NB4 (cell line): Measurements from ENCODE around the gene MEF2C.

Experiments
- CTCF ChIP-seq: IDR thresholded peaks from one replicate; pipeline ENCODE4 v1.5.1; 2012; ENCODE audit warnings: low read depth, low read length
- MAX ChIP-seq: IDR thresholded peaks from 2 replicates; pipeline ENCODE4 v1.6.1; 2011; ENCODE audit warnings: low read depth, low read length
- MYC ChIP-seq: IDR thresholded peaks from 2 replicates; pipeline ENCODE4 v1.6.1; 2011; ENCODE audit warnings: low read depth, low read length
- POLR2A ChIP-seq: IDR thresholded peaks from 2 replicates; pipeline ENCODE4 v1.6.1; 2011; ENCODE audit warnings: mild to moderate bottlenecking; ENCODE audit not compliant: insufficient read length; ENCODE audit errors: extremely low read depth

GRCh38 chr5:88888848-88889188 lies 5.8 kb upstream of the MEF2C start:
- TF ChIP-seq MYC (no peak), CTCF (no peak), MAX (no peak), POLR2A (no peak)
